ENCODE results near the gene ADAMTSL3. TPM values are rescaled to one million over a fixed set of nuclear protein-coding genes. Genes with fewer than 3 reads are reported as not detected.

The ADAMTSL3 gene
- total RNA-seq, 1 experiment from 2014 or later = 1.8 TPM

GRCh38 chr15:83837945-83838571 lies 184.1 kb downstream of the ADAMTSL3 start (continued):
- TF ChIP-seq, protein P1, sequence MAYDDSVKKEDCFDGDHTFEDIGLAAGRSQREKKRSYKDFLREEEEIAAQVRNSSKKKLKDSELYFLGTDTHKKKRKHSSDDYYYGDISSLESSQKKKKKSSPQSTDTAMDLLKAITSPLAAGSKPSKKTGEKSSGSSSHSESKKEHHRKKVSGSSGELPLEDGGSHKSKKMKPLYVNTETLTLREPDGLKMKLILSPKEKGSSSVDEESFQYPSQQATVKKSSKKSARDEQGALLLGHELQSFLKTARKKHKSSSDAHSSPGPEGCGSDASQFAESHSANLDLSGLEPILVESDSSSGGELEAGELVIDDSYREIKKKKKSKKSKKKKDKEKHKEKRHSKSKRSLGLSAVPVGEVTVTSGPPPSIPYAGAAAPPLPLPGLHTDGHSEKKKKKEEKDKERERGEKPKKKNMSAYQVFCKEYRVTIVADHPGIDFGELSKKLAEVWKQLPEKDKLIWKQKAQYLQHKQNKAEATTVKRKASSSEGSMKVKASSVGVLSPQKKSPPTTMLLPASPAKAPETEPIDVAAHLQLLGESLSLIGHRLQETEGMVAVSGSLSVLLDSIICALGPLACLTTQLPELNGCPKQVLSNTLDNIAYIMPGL (CRISPR knock-in tag; IDR thresholded peaks at IDR 0.05) = no peak
- TF ChIP-seq NR3C1 (CRISPR knock-in tag; conservative IDR thresholded peaks at IDR 0.05; ENCODE audit: low read depth) = no peak
- no peak for TF ChIP-seq ZNF232 (CRISPR knock-in tag; IDR thresholded peaks at IDR 0.05)
- TF ChIP-seq TP53 (CRISPR knock-in tag; IDR thresholded peaks at IDR 0.05) = no peak
- TF ChIP-seq, protein P2, sequence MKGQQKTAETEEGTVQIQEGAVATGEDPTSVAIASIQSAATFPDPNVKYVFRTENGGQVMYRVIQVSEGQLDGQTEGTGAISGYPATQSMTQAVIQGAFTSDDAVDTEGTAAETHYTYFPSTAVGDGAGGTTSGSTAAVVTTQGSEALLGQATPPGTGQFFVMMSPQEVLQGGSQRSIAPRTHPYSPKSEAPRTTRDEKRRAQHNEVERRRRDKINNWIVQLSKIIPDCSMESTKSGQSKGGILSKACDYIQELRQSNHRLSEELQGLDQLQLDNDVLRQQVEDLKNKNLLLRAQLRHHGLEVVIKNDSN (CRISPR knock-in tag; IDR thresholded peaks at IDR 0.05) = no peak
- no peak for TF ChIP-seq PRDM15 (CRISPR knock-in tag; IDR thresholded peaks at IDR 0.05)
- TF ChIP-seq TEAD1 (CRISPR knock-in tag; IDR thresholded peaks at IDR 0.05) = no peak
- TF ChIP-seq ESRRA (CRISPR knock-in tag; IDR thresholded peaks at IDR 0.05; ENCODE audit: borderline replicate concordance) = no peak

DNA sequence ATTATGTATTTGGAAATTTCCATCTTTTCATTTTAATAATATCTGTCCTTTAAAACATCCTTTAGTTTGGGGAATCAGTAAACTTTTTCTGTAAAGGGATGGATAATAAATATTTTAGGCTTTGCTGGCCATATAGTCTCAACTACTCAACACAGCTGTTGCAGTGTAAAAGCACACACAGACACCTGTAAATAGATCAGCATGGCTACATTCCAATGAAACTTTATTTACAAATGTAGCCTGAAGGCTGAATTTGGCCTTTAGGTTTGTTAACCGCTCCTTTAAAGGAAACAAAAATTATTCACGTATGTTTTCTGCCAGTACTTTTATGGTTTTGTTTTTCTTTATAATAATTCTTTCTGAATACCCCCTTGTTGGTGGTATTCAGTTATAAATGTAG lies 184.8 kb downstream of the ADAMTSL3 start:
- Mint-ChIP-seq H3K9me3 (no peaks in the 10 kb centered on the region), H3K4me1 (peaks cover 4% of the 10 kb centered on the region), H3K36me3 (no peaks in the 10 kb centered on the region), H3K27ac (no peak overlapping the region), H3K4me3 (no peak overlapping the region), H3K27me3 (ENCODE audit: low read depth) (no peaks in the 10 kb centered on the region)
- DNase-seq (ENCODE audit: low spot score) = no peak
- ChIA-PET POLR2A (no interaction called here), CTCF (no interaction called here)
- ATAC-seq = no peak
- TF ChIP-seq SMAD3 (CRISPR knock-in tag; IDR thresholded peaks at IDR 0.05; ENCODE audit: borderline replicate concordance) = no peak
- TF ChIP-seq JAZF1 (CRISPR knock-in tag; IDR thresholded peaks at IDR 0.05) = no peak
- no peak for TF ChIP-seq MYBL2 (CRISPR knock-in tag; IDR thresholded peaks at IDR 0.05)
- no peak for TF ChIP-seq CBFB (CRISPR knock-in tag; IDR thresholded peaks at IDR 0.05; ENCODE audit: low read depth)
- no peak for TF ChIP-seq SP1 (CRISPR knock-in tag; conservative IDR thresholded peaks at IDR 0.05)
- no peak for TF ChIP-seq ESRRA (CRISPR knock-in tag; IDR thresholded peaks at IDR 0.05; ENCODE audit: borderline replicate concordance)

- Mint-ChIP-seq H3K9me3 (no peaks in the 10 kb centered on the region), H3K4me1 (peaks cover 4% of the 10 kb centered on the region), H3K4me3 (0 out of 2 replicates have a peak overlapping the region, but pooled peaks have one; percentile 24), H3K36me3 (no peaks in the 10 kb centered on the region), H3K27me3 (ENCODE audit: low read depth) (no peaks in the 10 kb centered on the region), H3K27ac (no peak overlapping the region)
- POLR2A ChIA-PET = no interaction called here
- ATAC-seq (peak; percentile 77), DNase-seq (ENCODE audit: low spot score) (peak; percentile 28)
- CTCF ChIA-PET = interaction anchor here (1.0 to 2.2 kb wide), 5 partner anchors 10 to 193 kb away, joined by 3 to 16 read pairs (median 4); no protein-coding TSS in a partner anchor
- TF ChIP-seq, protein P3, sequence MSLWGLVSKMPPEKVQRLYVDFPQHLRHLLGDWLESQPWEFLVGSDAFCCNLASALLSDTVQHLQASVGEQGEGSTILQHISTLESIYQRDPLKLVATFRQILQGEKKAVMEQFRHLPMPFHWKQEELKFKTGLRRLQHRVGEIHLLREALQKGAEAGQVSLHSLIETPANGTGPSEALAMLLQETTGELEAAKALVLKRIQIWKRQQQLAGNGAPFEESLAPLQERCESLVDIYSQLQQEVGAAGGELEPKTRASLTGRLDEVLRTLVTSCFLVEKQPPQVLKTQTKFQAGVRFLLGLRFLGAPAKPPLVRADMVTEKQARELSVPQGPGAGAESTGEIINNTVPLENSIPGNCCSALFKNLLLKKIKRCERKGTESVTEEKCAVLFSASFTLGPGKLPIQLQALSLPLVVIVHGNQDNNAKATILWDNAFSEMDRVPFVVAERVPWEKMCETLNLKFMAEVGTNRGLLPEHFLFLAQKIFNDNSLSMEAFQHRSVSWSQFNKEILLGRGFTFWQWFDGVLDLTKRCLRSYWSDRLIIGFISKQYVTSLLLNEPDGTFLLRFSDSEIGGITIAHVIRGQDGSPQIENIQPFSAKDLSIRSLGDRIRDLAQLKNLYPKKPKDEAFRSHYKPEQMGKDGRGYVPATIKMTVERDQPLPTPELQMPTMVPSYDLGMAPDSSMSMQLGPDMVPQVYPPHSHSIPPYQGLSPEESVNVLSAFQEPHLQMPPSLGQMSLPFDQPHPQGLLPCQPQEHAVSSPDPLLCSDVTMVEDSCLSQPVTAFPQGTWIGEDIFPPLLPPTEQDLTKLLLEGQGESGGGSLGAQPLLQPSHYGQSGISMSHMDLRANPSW (CRISPR knock-in tag; conservative IDR thresholded peaks at IDR 0.05; ENCODE audit: low read depth) = no peak
- TF ChIP-seq, protein P4, sequence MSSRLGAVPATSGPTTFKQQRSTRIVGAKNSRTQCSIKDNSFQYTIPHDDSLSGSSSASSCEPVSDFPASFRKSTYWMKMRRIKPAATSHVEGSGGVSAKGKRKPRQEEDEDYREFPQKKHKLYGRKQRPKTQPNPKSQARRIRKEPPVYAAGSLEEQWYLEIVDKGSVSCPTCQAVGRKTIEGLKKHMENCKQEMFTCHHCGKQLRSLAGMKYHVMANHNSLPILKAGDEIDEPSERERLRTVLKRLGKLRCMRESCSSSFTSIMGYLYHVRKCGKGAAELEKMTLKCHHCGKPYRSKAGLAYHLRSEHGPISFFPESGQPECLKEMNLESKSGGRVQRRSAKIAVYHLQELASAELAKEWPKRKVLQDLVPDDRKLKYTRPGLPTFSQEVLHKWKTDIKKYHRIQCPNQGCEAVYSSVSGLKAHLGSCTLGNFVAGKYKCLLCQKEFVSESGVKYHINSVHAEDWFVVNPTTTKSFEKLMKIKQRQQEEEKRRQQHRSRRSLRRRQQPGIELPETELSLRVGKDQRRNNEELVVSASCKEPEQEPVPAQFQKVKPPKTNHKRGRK (CRISPR knock-in tag; IDR thresholded peaks at IDR 0.05; ENCODE audit: borderline replicate concordance) = no peak
- TF ChIP-seq, protein P5, sequence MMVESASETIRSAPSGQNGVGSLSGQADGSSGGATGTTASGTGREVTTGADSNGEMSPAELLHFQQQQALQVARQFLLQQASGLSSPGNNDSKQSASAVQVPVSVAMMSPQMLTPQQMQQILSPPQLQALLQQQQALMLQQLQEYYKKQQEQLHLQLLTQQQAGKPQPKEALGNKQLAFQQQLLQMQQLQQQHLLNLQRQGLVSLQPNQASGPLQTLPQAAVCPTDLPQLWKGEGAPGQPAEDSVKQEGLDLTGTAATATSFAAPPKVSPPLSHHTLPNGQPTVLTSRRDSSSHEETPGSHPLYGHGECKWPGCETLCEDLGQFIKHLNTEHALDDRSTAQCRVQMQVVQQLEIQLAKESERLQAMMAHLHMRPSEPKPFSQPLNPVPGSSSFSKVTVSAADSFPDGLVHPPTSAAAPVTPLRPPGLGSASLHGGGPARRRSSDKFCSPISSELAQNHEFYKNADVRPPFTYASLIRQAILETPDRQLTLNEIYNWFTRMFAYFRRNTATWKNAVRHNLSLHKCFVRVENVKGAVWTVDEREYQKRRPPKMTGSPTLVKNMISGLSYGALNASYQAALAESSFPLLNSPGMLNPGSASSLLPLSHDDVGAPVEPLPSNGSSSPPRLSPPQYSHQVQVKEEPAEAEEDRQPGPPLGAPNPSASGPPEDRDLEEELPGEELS (CRISPR knock-in tag; IDR thresholded peaks at IDR 0.05) = no peak
- TF ChIP-seq TEAD1 (CRISPR knock-in tag; IDR thresholded peaks at IDR 0.05) = no peak
- TF ChIP-seq ATF3 (CRISPR knock-in tag; conservative IDR thresholded peaks at IDR 0.05) = no peak
- TF ChIP-seq OVOL2 (CRISPR knock-in tag; IDR thresholded peaks at IDR 0.05; ENCODE audit: borderline replicate concordance) = no peak
Measured at GRCh38 chr15:83842281-83842680, 188.4 kb downstream of the ADAMTSL3 start.
